NK-92 treated with Interleukin-12 subunit alpha and Interleukin-12 subunit beta, amount 100 ng/mL, for 24 hours (cell line): ENCODE data around the gene LEPR.
"Not testable (repeated sequence)": the region's sequence is repeated elsewhere in the genome, so short reads cannot be mapped to it uniquely, and the experiment has no call there.

Source experiments
- DNase-seq: peaks from one replicate; lab custom pipeline; 2025; lab: John Stamatoyannopoulos, UW

The LEPR gene

GRCh38 chr1:65435987-65436386, 15.5 kb downstream of the LEPR start:
- no peak for DNase-seq

GRCh38 chr1:65437616-65438015, 17.1 kb downstream of the LEPR start:
- no peak for DNase-seq

GRCh38 chr1:65440322-65440900, 19.9 kb downstream of the LEPR start:
- no peak for DNase-seq

- DNase-seq = no peak
Measured at GRCh38 chr1:65440915-65441314, 20.4 kb downstream of the LEPR start.

GRCh38 chr1:65441464-65441863, 21.0 kb downstream of the LEPR start:
- no peak for DNase-seq

- DNase-seq = no peak
Measured at GRCh38 chr1:65442442-65442841, 22.0 kb downstream of the LEPR start.

GRCh38 chr1:65443647-65444046, 23.2 kb downstream of the LEPR start:
- DNase-seq = no peak

GRCh38 chr1:65444128-65444640, 23.7 kb downstream of the LEPR start:
- DNase-seq = no peak

- DNase-seq = no peak
Measured at GRCh38 chr1:65445837-65446236, 25.4 kb downstream of the LEPR start.

GRCh38 chr1:65449214-65449823, 28.9 kb downstream of the LEPR start:
- DNase-seq = no peak

- DNase-seq = not testable (repeated sequence)
Measured at GRCh38 chr1:65455678-65456077, 35.2 kb downstream of the LEPR start.

- DNase-seq = no peak
Measured at GRCh38 chr1:65456481-65456880, 36.0 kb downstream of the LEPR start.

- DNase-seq = no peak
Measured at GRCh38 chr1:65457868-65458267, 37.4 kb downstream of the LEPR start.

GRCh38 chr1:65458730-65459396, 38.4 kb downstream of the LEPR start:
- DNase-seq = no peak

GRCh38 chr1:65459397-65459768, 38.9 kb downstream of the LEPR start:
- DNase-seq = no peak

- not testable (repeated sequence) for DNase-seq
Measured at GRCh38 chr1:65465837-65466236, 45.4 kb downstream of the LEPR start.

GRCh38 chr1:65467536-65467935, 47.1 kb downstream of the LEPR start:
- DNase-seq = no peak

- no peak for DNase-seq
Measured at GRCh38 chr1:65469126-65469888, 48.8 kb downstream of the LEPR start.

- no peak for DNase-seq
Measured at GRCh38 chr1:65469889-65470340, 49.4 kb downstream of the LEPR start.
